ENCODE data around the gene ARHGAP19.

The ARHGAP19 gene, protein sequence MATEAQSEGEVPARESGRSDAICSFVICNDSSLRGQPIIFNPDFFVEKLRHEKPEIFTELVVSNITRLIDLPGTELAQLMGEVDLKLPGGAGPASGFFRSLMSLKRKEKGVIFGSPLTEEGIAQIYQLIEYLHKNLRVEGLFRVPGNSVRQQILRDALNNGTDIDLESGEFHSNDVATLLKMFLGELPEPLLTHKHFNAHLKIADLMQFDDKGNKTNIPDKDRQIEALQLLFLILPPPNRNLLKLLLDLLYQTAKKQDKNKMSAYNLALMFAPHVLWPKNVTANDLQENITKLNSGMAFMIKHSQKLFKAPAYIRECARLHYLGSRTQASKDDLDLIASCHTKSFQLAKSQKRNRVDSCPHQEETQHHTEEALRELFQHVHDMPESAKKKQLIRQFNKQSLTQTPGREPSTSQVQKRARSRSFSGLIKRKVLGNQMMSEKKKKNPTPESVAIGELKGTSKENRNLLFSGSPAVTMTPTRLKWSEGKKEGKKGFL

DNA sequence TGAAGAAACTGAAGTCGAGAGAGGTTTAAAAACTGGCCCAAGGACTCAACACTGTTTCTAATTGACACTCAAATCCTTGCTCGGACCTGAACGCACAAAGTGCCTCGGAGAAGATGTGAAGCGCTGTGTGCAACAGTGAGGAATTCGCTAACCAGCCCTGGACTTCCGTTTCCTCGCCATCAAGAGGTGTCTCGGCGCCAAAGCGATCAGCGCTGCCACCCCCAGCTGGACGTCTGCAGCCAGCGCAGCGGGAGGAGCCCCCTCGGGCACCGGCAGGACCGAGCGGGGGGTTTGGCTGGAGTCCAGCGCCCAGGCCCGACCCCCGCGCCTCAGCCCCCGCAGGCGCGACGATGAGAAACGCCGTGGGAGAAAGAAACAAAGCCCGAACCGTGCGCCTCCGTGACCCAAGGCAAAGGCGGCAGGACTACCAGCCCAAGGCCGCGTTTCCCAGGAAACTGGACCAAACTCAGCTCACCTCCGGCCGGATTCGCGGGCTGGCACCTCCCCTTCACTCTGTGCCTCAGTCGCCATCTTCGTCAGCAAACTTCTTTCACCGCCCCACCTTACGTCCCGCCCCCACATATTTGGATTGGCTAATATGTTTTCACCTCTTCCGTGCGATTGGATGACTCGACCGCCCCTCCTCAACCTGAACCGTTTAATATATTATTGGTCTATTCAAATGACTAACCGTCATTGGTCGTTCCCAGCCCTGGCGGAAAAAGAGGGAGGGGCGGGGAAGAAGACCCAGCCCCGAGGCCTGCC, at the start of gene ARHGAP19:
Gene ARHGAP19 (minus strand): TSS at position 541 of the 765 bp plus-strand sequence. CDS start 10 bp downstream, at position 531.
- peak; percentile 94 for DNase-seq (ENCODE audit: low read depth, low spot score)

DNA sequence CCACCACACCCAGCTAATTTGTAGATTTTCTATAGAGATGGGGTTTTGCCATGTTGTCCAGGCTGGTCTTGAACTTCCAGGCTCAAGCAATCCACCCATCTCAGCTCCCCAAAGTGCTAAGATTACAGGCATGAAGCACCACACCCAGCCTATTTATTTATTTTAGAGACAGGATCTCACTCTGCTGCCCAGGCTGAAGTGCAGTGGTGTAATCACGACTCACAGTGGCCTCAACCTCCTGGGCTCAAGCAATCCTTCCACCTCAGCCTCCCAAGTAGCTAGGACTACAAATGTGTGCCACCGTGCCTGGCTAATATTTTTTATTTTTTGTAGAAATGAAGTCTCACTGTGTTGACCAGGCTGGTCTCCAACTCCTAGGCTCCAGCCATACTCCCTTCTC, 49.0 kb upstream of the ARHGAP19 start:
- no peak for DNase-seq (ENCODE audit: low read depth, low spot score)

DNA sequence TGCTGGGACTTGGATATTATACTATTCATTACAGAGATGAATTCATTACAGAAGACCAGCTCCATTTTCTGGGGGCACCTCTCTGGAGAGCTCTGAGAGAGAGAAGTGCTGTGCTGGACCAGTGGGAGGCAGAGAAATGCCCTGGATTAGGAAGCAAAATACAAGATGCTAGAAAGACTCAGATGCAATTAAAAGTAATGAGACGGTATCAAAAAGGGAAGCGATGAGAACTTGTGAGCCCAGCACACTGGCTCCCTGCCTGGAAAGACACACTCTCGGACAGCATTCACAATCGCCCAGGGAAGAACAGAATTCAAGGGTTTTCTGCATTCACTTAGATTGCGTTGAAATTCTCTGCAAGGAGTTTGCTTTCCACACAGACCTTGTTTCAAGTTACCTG, 45.6 kb upstream of the ARHGAP19 start:
- DNase-seq (ENCODE audit: low read depth, low spot score) = no peak

DNA sequence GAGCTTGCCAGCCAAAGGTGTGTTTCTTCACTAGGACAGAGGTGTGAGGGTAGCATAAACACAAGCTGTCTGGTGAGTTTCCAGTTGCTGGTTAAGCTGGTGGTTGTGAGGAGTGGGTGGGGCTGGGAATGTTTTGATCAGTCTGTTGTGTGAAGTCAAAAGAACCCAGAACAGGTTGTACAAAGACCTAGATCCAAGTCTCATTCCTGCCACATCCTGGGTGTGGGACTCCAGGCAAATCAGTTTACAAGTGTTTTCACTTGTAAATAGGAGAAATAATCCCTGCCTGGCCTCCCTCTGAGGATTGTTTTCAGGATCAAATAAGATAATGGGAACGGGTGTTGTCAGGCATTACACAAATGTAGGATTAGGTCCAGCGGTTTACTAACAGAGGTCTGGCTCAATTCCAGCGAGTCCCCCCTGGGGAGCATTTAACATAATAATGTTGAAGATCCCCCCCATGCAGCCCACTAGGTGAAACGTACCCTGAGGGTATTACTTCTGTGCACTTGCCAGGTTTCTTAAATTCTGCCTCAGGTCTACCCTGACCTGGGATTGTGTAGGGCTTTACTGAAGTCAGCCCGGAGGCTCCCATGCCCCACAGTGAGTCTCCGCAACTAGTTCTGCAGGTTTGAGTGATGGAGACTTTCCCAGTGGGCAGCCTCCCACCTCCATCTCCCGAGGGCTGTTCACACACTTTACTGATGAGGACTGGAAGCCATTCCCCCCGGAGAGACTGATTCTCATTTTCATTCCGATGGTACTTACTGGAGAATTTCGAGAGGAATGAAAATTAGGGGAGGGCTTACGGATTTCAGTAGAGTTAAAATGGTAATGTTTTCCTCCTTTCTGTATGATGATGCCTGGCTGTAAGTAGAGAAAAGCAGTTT, 44.8 kb upstream of the ARHGAP19 start:
- no peak for DNase-seq (ENCODE audit: low read depth, low spot score)

DNA sequence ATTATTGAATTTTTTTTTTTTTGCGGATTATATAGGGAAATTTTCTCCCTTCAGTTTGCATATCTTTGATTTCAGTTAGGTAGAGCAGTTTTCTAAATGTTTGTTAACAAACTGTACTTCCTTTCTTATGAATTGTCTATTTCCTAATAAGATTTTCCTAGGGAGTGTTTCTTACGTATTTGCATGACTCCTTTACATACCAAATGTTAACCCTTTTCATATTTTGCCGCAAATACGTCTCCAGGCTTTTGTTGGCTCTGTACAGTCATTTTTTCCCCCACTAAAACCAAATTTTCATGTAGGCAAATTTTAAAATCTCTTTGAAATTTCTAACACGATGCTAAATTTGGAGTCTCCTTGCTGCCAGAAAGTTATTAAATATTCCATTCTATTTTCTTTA, 44.0 kb upstream of the ARHGAP19 start:
- no peak for DNase-seq (ENCODE audit: low read depth, low spot score)

DNA sequence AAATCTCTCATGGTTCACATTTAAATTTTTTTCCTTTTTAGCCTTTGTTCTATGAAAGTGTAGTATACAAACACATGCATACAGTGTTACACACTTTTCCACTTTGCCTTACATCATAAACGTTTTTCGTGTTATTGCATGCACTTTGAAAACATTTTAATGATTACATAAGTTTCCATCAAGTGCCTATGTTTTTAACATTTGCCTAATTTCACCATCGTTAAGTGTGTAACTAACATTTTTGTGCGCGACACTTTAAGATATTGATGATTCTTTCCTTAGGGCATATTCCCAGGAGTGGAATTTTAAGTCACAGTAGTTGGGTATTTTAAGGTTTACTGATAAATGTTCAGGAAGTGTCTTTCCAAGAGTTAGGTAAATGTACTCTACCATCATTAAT, 43.6 kb upstream of the ARHGAP19 start:
- no peak for DNase-seq (ENCODE audit: low read depth, low spot score)

DNA sequence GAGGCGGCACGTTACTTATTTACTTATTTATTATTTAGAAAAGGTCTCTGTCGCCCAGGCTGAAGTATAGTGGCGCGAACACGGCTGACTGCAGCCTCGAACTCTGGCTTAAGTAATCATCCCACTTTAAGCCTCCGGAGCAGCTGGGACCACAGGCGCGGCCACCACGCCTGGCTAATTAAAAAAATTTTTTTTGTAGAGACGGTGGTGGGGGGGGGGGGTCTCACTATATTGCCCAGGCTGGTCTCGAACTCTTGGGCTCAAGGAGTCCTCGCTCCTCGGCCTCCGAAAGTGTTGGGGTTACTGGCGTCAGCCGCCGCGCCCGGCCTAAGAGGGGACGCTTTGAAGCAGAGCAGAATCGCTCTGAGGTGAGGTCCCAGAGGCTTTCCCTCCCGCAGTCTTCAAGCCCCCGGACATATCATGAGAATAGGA, 42.8 kb upstream of the ARHGAP19 start:
- no peak for DNase-seq (ENCODE audit: low read depth, low spot score)

DNA sequence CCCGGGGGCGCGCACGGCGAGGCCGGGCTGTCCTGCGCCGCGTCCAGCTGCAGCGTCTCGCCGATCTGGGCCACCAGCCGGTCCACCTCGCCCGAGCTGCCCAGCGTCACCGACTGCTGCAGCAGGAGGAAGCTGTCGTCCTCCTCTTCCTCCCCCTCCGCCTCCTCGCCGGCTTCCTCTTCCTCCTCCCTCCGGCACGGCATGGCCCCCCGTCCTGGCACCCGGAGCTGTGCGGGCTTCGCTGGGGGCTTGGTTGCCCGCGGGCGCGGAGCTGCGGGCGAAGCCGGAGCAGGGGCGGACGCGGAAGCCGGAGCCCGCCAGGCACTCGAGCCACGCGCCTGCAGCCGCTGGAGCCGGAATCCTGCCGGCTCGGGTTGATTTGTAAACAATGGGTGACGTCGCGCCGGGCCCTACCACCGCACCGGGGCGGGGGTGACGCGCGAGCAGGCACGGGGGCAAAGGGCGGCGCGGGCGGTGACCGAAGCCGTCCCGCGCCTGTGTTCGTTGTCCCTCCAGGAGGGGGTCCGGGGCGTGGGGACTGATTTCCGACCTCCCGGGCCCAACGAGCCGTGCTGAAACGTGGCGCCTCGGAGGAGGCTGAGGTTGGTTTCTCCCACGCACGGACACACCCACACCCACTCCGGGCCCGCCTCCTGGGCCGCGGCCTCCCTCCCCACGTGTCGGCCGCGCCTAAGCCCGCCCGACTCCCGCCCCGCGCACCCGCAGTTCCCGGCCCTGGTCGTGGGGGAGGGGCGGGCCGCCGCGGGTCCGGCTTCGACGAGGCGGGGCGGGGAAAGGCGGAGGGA, 42.1 kb upstream of the ARHGAP19 start, which contains the start of gene FRAT2:
Gene FRAT2 (minus strand): TSS at position 360 of the 806 bp plus-strand sequence. CDS start 157 bp downstream, at position 203.
- peak; percentile 81 for DNase-seq (ENCODE audit: low read depth, low spot score)

DNA sequence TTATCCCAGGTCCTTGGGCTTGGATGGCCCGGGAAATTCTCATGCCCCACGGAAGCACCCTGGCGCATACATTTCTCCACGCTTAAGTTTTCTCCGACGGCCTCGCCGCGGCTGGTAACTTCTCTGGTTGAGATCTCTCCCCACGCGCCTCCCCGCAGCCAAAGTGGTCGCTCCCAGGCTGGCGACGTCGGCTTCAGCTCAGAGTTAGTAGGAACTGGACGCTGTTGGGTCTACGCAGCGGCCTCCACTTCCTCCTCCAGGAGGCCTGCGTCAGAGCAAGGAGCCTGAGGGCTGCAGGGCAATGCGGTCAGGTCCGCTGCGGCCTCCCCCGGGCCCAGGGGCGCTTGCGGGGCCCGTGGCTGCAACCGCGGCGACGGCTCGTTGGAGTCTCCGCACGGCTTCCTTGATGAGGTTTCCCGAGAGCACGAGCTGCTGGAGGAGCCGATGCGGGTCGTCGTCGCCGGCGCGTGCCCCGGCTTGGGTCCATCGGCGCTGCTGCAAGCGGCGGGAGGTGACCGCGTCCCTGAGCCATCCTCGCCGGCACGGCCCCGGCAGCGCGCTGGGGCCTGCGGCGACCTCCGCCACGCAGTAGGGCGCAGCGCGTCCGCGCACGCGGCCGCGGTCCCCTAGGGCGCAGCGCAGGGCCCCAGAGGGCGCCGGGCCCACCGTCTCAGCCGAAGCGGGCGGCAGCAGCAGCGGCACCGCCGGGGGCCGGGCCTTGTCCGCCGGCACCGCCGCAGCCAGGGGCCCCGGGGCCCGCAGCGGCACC, 41.3 kb upstream of the ARHGAP19 start:
- DNase-seq (ENCODE audit: low read depth, low spot score) = no peak

DNA sequence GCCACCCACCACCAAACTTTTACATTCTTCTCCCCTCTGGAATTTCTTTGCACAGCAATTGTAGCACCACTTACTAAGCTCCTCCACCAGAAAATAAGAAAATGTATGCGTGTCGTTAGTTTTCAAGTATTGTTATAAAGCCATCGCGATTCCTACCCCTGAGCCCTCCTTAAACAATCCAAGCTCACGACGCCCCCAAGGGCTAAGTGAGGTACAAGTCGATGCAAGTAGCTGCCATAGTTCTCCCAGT, 40.8 kb upstream of the ARHGAP19 start:
- no peak for DNase-seq (ENCODE audit: low read depth, low spot score)

DNA sequence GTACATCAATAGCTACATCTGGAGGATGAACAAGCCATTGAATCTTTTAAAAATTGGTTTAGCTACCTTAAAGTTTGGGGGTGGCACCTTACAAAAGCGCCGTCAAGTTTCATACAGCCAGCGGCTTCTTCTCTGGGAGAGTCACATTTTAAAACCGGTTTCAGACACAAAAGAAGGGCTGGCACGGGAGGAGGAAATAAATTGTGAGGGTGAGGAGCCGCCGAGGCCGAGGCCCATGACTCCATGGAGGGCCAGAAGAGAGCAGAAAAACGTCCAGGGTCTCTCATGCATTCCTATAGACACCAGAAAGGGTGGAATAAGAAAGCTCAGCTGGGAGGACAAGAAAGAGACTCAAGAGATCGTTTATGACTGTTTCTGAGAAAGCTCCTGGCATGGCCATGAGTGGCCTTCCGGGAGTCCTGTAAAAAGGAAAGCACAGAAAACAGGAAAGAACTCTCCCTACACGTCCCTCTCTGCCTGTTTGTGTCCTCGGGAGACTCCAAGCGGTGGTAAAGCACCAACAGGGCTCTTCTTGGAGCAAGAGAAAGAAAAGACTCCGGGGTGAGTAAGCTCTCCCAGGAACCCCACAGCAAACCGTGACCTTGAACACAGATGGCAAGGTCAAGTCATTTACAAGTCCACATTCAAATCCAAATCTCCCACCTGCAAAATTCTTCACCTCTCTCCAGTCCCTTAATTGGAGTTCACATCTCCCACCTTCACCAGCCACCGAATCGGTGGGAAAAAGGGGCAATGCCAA, 40.3 kb upstream of the ARHGAP19 start:
- peak; percentile 46 for DNase-seq (ENCODE audit: low read depth, low spot score)

DNA sequence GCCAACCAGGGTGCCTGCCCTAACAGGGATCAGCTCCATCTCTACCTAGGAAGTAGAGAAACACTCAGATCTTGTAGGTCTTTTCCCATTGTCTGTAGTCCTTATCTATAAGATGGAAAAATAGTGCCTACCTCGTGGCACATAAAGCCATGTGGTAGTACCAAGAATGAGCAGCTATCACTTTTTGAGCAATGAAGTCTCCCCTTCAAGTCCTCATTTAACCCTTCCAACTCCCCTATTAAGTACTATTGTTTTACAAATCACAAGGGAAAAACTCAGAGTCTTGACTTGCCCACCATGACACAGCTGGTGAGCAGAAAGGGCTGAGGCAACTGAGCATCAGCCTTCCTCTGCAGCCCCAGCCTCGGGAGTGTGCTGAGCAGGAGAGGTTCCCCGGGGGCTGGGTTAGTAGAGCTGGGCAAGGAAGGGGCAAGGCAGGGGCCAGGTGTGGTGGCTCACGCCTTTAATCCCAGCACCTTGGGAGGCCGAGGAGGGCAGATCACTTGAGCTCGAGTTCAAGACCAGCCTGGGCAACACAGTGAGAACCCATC, 38.8 kb upstream of the ARHGAP19 start:
- DNase-seq (ENCODE audit: low read depth, low spot score) = no peak

DNA sequence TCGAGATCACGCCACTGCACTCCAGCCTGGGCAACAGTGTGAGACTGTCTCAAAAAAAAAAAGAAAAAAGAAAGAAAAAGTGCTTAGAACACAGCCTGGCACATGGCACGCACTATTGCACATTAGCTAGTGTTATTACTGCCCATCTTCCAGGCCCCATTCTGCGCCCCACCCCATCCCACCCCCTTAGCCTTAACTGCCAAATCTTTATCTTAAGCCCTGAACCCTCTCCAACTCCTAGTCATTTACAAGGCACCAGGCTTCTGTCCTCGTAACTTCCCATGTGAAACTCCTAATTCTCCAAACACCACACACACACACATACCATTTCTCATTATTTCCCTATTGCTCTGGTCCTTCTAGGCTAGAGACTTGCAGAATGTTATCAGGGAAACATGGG, 37.3 kb upstream of the ARHGAP19 start:
- DNase-seq (ENCODE audit: low read depth, low spot score) = no peak

DNA sequence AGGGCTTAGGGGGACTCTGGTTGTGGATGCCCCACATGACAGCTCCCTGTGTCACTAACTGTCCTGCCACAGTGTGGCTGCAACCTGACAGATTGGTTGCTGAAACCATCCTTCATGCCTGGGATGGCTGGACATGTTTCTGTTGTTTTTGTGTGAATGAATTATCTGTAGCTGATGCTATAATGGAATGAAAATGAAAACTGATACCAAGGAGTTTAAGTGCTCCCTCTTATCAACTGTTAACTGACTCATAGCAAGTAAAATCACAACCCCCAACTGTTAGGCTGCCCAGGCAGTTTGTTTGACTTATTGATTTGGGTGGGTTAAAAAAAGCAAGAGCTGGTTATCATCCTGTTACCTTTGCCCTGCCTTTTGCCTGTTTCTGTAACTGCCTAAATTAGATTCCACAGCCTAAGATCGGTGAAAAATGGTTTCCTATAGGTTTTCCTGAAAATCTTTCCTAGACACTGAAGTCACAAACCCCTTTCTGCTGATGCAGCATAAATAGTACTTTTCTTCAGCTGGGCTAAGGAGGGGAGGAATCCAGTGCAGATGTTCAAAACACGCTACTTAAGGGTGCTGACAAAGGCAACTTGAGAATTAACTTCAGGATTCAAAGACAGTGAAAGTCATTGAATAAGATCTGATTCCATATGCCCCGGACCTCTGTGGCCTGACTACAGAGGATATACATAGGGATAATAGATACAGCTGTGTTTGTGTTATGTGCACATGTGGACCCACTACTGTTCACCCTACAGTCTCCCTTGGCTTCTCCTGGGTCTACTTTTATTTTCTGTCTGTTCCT, 36.4 kb upstream of the ARHGAP19 start:
- DNase-seq (ENCODE audit: low read depth, low spot score) = no peak

DNA sequence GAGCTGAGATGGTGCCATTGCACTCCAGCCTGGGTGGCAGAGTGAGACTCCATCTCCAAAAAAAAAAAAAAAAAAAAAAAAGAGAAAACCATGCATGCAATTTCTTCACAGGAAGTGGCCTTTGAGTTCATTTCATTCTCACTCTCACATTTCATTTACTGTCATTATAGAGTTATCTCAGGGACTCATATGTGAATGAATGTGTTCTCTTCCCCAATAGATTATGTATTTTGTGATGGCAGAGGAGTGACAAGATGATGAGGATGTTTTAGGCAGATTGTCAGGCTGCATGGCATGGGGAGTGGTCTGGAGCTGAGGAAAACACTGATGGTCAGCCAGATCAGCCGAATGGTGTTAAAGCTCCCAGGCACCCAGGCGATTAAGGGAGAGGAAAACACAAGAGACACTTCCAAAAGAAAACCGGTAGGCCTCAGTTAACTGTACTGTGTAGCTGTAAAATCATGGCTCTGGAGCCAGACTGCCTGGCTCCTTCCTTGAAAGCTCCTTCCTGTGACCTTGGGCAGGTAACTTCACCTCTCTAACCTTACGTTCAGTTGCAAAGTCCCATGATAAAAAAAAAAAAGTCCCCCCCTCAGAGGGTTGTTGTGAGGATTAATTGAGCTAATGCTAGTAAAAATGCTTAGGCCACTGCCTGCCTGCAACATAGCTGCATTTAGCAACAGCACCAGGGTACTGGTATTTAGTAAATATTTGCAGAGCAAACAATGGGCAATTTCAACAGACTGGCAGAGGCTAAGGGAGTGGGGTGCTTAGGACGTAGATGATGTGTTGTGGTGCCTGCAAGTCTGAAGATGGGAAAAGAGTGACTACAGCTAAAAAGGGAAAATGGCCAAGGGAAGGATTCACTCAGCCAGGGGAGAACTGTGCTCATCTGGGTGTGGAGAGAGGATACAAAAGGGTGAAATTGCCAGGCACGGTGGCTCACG, 35.2 kb upstream of the ARHGAP19 start:
- DNase-seq (ENCODE audit: low read depth, low spot score) = no peak

DNA sequence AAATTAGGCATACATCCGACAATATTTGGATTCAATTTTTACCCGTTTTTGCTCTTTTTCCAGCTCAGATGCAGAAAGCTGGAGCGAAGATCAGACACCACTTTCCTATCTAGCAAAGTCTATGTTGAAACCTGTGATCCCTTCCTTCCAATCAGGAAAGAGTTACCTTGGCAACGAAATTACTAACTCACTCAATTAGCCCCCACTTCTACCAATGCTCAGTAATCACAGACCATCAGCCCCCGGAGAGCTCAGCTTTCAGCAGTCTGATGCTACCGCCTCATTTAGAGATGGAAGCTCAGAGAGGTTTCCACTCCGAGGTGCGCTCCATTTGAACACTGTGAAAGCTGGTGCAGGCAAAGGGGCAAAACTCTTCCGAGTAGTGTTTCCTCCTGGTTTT, 33.3 kb upstream of the ARHGAP19 start:
- DNase-seq (ENCODE audit: low read depth, low spot score) = no peak

DNA sequence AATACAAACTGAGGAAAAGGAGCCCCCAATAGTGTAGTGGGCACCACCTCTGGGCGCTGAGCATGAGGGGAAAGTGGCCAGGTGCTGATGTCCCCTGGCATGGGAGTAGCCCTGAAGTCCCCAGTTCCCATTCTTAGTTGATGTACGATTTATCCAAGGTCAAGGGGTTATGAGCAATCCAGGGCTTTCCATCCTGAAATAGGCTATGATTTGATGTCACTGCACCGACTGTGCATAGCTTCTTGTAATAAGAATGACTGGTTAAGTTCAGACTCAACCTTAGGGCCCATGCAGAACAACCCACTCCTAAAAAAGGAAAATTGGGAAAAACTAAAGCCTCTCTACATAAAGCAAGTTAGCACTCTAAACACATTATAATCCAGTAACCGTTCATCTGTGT, 31.1 kb upstream of the ARHGAP19 start:
- no peak for DNase-seq (ENCODE audit: low read depth, low spot score)

All from brain pericyte (primary cell).